GM18870 (cell line): ENCODE data around the gene FCRL6.

ENCODE experiments used
- ATAC-seq: cut with Tn5 transposase; IDR thresholded peaks from one replicate; pipeline ENCODE4 v1.9.1; 2021; ENCODE audit warnings: moderate library complexity; ENCODE audit not compliant: unreplicated experiment

The FCRL6 gene

GRCh38 chr1:159832309-159832708 is 30.1 kb downstream of the FCRL6 start:
- no peak for ATAC-seq

- no peak for ATAC-seq
These were observed 33.2 kb downstream of the FCRL6 start for GRCh38 chr1:159835356-159835755.

- ATAC-seq = no peak
These were observed 33.8 kb downstream of the FCRL6 start for GRCh38 chr1:159835862-159836525.

- ATAC-seq = peak; percentile 69
These were observed 36.6 kb downstream of the FCRL6 start for GRCh38 chr1:159838715-159839114.

- peak; percentile 61 for ATAC-seq
These were observed 37.1 kb downstream of the FCRL6 start for GRCh38 chr1:159839116-159839849.

- no peak for ATAC-seq
These were observed 39.6 kb downstream of the FCRL6 start for GRCh38 chr1:159841749-159842148.

GRCh38 chr1:159843459-159843858 is 41.3 kb downstream of the FCRL6 start:
- ATAC-seq = no peak

GRCh38 chr1:159845751-159846629 is 43.8 kb downstream of the FCRL6 start:
- no peak for ATAC-seq

- ATAC-seq = no peak
These were observed 45.1 kb downstream of the FCRL6 start for GRCh38 chr1:159847231-159847630.

- ATAC-seq = no peak
These were observed 46.2 kb downstream of the FCRL6 start for GRCh38 chr1:159848326-159848725.

GRCh38 chr1:159849626-159850366 is 47.6 kb downstream of the FCRL6 start:
- ATAC-seq = no peak

- ATAC-seq = no peak
These were observed 49.2 kb downstream of the FCRL6 start for GRCh38 chr1:159851407-159851806.

- no peak for ATAC-seq
These were observed 51.4 kb downstream of the FCRL6 start for GRCh38 chr1:159853417-159854115.

- ATAC-seq = no peak
These were observed 52.0 kb downstream of the FCRL6 start for GRCh38 chr1:159854116-159854692.

- ATAC-seq = no peak
These were observed 52.6 kb downstream of the FCRL6 start for GRCh38 chr1:159854693-159855192.

- no peak for ATAC-seq
These were observed 53.5 kb downstream of the FCRL6 start for GRCh38 chr1:159855709-159856108.

- ATAC-seq = no peak
These were observed 54.4 kb downstream of the FCRL6 start for GRCh38 chr1:159856576-159856975.

GRCh38 chr1:159857889-159858288 is 55.7 kb downstream of the FCRL6 start:
- no peak for ATAC-seq

- no peak for ATAC-seq
These were observed 57.7 kb downstream of the FCRL6 start for GRCh38 chr1:159859767-159860322.
